Neural progenitor cell (in vitro differentiated cells): ENCODE results near the gene ME2. TPM values are rescaled to one million over a fixed set of nuclear protein-coding genes. Genes with fewer than 3 reads are reported as not detected.

Experiments used
- DNase-seq: peaks from one replicate; pipeline ENCODE4 v3.0.0-alpha.2; 2016; ENCODE audit warnings: low spot score
- H2AFZ ChIP-seq: fragments of 200-600 bp; sonication (generic); replicated peaks from 2 replicates; pipeline ENCODE4 v1.6.1; 2016; ENCODE audit warnings: antibody characterized with exemption
- H3F3A ChIP-seq: fragments of 200-600 bp; sonication (generic); 2 replicates; pipeline ENCODE4 v1.6.1; 2016; ENCODE audit warnings: antibody characterized with exemption, low read depth
- H3K27ac ChIP-seq: fragments of 200-600 bp; sonication (generic); 2 replicates; pipeline ENCODE4 v1.5.1; 2016; ENCODE audit warnings: mild to moderate bottlenecking
- H3K27me3 ChIP-seq: fragments of 200-600 bp; sonication (generic); 2 replicates; pipeline ENCODE4 v1.6.1; 2016; ENCODE audit warnings: mild to moderate bottlenecking, moderate library complexity
- H3K36me3 ChIP-seq: fragments of 200-600 bp; sonication (generic); 2 replicates; pipeline ENCODE4 v1.5.1; 2016
- H3K4me1 ChIP-seq: fragments of 200-600 bp; sonication (generic); 2 replicates; pipeline ENCODE4 v1.6.1; 2016; ENCODE audit warnings: mixed run types
- H3K4me2 ChIP-seq: fragments of 200-600 bp; sonication (generic); 2 replicates; pipeline ENCODE4 v1.6.1; 2016
- H3K4me3 ChIP-seq: fragments of 200-600 bp; sonication (generic); 2 replicates; pipeline ENCODE4 v1.5.1; 2016
- H3K79me2 ChIP-seq: fragments of 200-600 bp; sonication (generic); 2 replicates; pipeline ENCODE4 v1.6.1; 2016; ENCODE audit warnings: low read depth
- H3K9ac ChIP-seq: fragments of 200-600 bp; sonication (generic); 2 replicates; pipeline ENCODE4 v1.6.1; 2016
- H3K9me3 ChIP-seq: fragments of 200-600 bp; sonication (generic); 2 replicates; pipeline ENCODE4 v1.5.1; 2016; ENCODE audit warnings: low read depth
- H4K20me1 ChIP-seq: fragments of 200-600 bp; sonication (generic); 2 replicates; pipeline ENCODE4 v1.6.1; 2016; ENCODE audit warnings: low read depth
- H3K27ac Mint-ChIP-seq: 3 replicates; pipeline ENCODE4 v1.8.0; 2021; ENCODE audit warnings: mixed read lengths
- H3K27me3 Mint-ChIP-seq: 2 replicates; pipeline ENCODE4 v1.8.0; 2022; ENCODE audit warnings: low read depth, mild to moderate bottlenecking, inconsistent platforms, moderate library complexity, mixed read lengths; ENCODE audit not compliant: insufficient read depth
- H3K36me3 Mint-ChIP-seq: 3 replicates; pipeline ENCODE4 v1.8.0; 2021; ENCODE audit warnings: mixed read lengths
- H3K4me1 Mint-ChIP-seq: 3 replicates; pipeline ENCODE4 v1.8.0; 2021; ENCODE audit warnings: mixed read lengths
- H3K4me3 Mint-ChIP-seq: 3 replicates; pipeline ENCODE4 v1.8.0; 2021; ENCODE audit warnings: mild to moderate bottlenecking, moderate library complexity, mixed read lengths
- H3K9me3 Mint-ChIP-seq: 3 replicates; pipeline ENCODE4 v1.8.0; 2020; ENCODE audit warnings: mixed read lengths
- CTCF ChIP-seq: fragments of 200-600 bp; sonication (generic); IDR thresholded peaks from 2 replicates; pipeline ENCODE4 v1.5.1; 2017; ENCODE audit warnings: antibody characterized with exemption, mild to moderate bottlenecking
- EZH2 ChIP-seq: fragments of 200-600 bp; sonication (generic); IDR thresholded peaks from 2 replicates; pipeline ENCODE4 v1.6.1; 2017; ENCODE audit warnings: antibody characterized with exemption, mild to moderate bottlenecking, moderate library complexity
- EZH2phosphoT487 ChIP-seq: fragments of 200-600 bp; sonication (generic); IDR thresholded peaks from 2 replicates; pipeline ENCODE4 v1.6.1; 2017; ENCODE audit warnings: antibody characterized with exemption
- total RNA-seq: library from RNA; depleted of rRNA; stranded (reverse); fragments of >200 nt; gene quantifications from 2 replicates; pipeline ENCODE4 v1.2.3, GENCODE V29; 2015; ENCODE audit warnings: low replicate concordance

The ME2 gene
- total RNA-seq, 1 donor from 2014 or later, result 129 TPM

GRCh38 chr18:50950626-50951025 is 71.7 kb downstream of the ME2 start:
- Histone ChIP-seq H2AFZ (no peak overlapping the region), H3K36me3 (no peaks in the 10 kb centered on the region), H4K20me1 (no peaks in the 10 kb centered on the region), H3K27me3 (no peaks in the 10 kb centered on the region), H3K27ac (no peak overlapping the region), H3K79me2 (no peaks in the 10 kb centered on the region), H3K9me3 (no peaks in the 10 kb centered on the region), H3K4me1 (no peaks in the 10 kb centered on the region), H3F3A (peaks cover 3% of the 10 kb centered on the region), H3K4me3 (no peak overlapping the region), H3K9ac (no peak overlapping the region), H3K4me2 (no peak overlapping the region)
- no peak for DNase-seq
- no peak overlapping the region for H3K27ac Mint-ChIP-seq
- H3K27me3 Mint-ChIP-seq, result peaks cover 2% of the 10 kb centered on the region
- H3K36me3 Mint-ChIP-seq, result peaks cover 10% of the 10 kb centered on the region
- H3K9me3 Mint-ChIP-seq, result no peaks in the 10 kb centered on the region
- H3K4me1 Mint-ChIP-seq, result peaks cover 3% of the 10 kb centered on the region
- TF ChIP-seq EZH2, result no peak
- TF ChIP-seq CTCF, result no peak
- no peak for TF ChIP-seq EZH2phosphoT487
- H3K4me3 Mint-ChIP-seq, result no peak overlapping the region

- Histone ChIP-seq H3K27me3 (no peaks in the 10 kb centered on the region), H3F3A (peaks cover 3% of the 10 kb centered on the region), H3K9me3 (no peaks in the 10 kb centered on the region), H3K4me3 (no peak overlapping the region), H3K4me1 (no peaks in the 10 kb centered on the region), H3K9ac (no peak overlapping the region), H4K20me1 (no peaks in the 10 kb centered on the region), H3K4me2 (no peak overlapping the region), H3K79me2 (no peaks in the 10 kb centered on the region), H3K36me3 (no peaks in the 10 kb centered on the region), H3K27ac (no peak overlapping the region), H2AFZ (no peak overlapping the region)
- Mint-ChIP-seq H3K27ac (no peak overlapping the region), H3K27me3 (peaks cover 2% of the 10 kb centered on the region), H3K4me1 (peaks cover 3% of the 10 kb centered on the region), H3K4me3 (no peak overlapping the region), H3K9me3 (no peaks in the 10 kb centered on the region), H3K36me3 (peaks cover 2% of the 10 kb centered on the region)
- DNase-seq, result no peak
- TF ChIP-seq EZH2 (no peak), CTCF (no peak)
Measured at GRCh38 chr18:50953822-50954221, 74.9 kb downstream of the ME2 start.

GRCh38 chr18:50955253-50955652 is 76.3 kb downstream of the ME2 start:
- no peaks in the 10 kb centered on the region for H3K36me3 Mint-ChIP-seq
- H3K9me3 Mint-ChIP-seq, result no peaks in the 10 kb centered on the region
- Histone ChIP-seq H3K9ac (no peak overlapping the region), H3K4me2 (no peak overlapping the region), H4K20me1 (no peaks in the 10 kb centered on the region), H2AFZ (peak overlapping the region; percentile 45), H3K4me3 (no peak overlapping the region), H3K36me3 (no peaks in the 10 kb centered on the region), H3F3A (peaks cover 3% of the 10 kb centered on the region), H3K79me2 (no peaks in the 10 kb centered on the region), H3K27ac (no peak overlapping the region), H3K27me3 (no peaks in the 10 kb centered on the region), H3K4me1 (no peaks in the 10 kb centered on the region), H3K9me3 (no peaks in the 10 kb centered on the region)
- TF ChIP-seq EZH2, result no peak
- no peak for TF ChIP-seq EZH2phosphoT487
- no peak for TF ChIP-seq CTCF
- H3K27ac Mint-ChIP-seq, result peak overlapping the region; percentile 12
- peaks cover 2% of the 10 kb centered on the region for H3K27me3 Mint-ChIP-seq
- DNase-seq, result no peak
- no peak overlapping the region for H3K4me3 Mint-ChIP-seq
- H3K4me1 Mint-ChIP-seq, result peaks cover 3% of the 10 kb centered on the region
